T-helper 1 cell treated with Interleukin-12 subunit alpha and Interleukin-12 subunit beta and Interleukin-4 antibody, amounts not matched to agents 30 ng/mL and 1 ng/mL, for 36 hours (primary cell): Measurements from ENCODE around the gene C9orf153. TPM values are rescaled to one million over a fixed set of nuclear protein-coding genes. Genes with fewer than 3 reads are reported as not detected.
"Not testable (repeated sequence)": the region's sequence is repeated elsewhere in the genome, so short reads cannot be mapped to it uniquely, and the experiment has no call there.

Source experiments
- intact Hi-C: fragments of 100-400 bp; cut with micrococcal nuclease; formaldehyde crosslinking; loops from one replicate; pipeline ENCODE4 v1.15.1; 2024
- total RNA-seq: library from RNA; stranded (reverse); gene quantifications from 2 replicates; pipeline ENCODE4 v1.2.3, GENCODE V29; 2022

The C9orf153 gene
- total RNA-seq: 0.25 and 0.54 TPM in 2 replicates

DNA sequence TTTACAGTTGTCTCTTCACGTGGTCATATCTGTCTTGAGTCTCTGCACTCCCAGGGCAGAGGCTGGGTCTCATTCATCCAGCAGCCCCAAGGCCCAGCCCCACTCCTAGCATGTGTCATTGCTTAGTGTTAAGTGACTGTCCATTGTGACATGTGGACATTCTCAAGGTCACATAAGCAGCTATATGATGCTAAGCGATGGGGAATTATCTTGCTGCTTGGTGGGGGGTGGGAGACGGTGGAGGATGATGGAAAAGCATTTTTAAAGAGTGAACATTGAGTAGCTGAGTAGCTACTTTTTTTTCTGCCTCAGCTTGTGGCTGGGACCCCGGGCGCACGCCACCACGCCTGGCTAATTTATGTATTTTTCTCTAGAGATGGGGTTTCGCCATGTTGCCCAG is at the start of gene C9orf153:
Gene C9orf153, minus strand, starts transcription at position 101 of the 400 bp plus-strand sequence. CDS start 30,054 bp downstream, outside the sequence.
- intact Hi-C loops: no loop called here

DNA sequence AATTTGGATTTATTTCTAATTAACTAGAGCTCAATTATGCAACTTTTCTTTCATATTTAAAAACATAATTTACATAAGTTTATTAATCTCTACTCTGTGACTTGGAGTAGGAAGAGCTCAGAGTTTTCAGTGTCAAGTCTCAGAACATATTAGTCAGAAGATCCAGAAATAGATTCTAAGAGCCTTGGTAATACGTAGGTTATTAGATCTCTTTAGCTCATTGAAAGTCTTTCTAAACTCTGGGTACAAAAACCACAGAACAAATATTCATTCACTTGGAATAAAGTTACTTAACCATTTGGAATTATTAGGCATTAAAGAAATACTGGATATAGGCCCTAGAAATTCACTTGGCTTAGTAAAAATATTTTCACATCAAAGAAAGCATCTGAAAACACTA is 49.2 kb upstream of the C9orf153 start:
- intact Hi-C loops: no loop called here

DNA sequence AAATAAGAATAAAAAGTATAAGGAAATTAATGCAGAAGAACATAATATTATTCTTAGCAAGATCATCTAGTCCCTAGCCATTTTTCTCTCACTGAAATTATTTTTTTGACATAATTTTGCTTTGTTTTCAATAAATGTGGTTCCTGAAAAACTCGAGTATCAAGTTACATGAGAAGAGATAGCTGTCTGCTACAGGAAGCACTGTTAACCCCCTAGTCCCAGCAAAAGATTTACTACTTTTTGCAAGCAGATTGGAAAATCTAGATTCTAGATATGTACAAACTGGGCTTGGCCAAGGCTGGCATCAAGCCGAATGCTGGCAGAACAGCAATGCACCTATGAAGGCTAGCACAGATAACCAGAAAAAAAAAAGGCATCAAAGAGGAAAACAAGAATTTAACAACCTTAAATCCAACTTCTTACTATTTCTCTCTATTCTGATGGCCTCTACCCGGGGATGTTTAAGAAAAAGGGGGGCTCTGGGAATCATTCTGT is 44.8 kb upstream of the C9orf153 start:
- intact Hi-C loops: loop anchor here (2.0 kb wide), 1 partner anchor 15 kb away; no protein-coding TSS in a partner anchor

DNA sequence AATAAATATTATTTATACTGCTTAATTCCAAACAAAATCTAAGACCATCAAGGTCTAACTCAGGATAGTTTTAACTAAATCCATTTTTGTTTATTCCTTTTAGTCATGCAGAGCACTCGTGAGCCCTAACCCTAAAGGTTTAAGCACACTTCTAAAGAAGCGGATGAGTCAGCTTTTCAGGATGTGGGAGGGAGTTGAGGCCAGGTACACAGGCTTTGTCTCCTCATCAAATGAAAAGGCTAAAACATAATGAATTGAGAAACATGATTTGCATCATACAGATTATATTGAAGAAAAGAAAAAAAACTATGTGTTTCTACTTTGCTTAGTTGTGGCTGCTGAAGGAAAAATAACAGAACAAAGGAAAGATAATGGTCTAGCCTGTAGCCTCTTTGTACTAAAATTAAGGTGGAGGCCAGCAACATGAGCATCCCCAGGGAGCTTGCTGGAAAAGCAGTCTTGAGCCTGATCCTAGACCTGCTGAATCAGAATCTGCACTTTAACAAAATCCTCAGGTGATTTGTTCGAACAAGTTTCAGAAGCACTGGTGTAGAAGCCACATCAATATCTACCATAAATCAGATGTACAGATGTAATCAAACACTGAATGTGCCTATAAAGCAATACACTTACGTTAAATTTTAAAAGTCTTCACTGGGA is 44.0 kb upstream of the C9orf153 start:
- intact Hi-C loops: loop anchor here (1.0 kb wide), 3 partner anchors 21 to 49 kb away; partner anchors contain the start of gene ISCA1

DNA sequence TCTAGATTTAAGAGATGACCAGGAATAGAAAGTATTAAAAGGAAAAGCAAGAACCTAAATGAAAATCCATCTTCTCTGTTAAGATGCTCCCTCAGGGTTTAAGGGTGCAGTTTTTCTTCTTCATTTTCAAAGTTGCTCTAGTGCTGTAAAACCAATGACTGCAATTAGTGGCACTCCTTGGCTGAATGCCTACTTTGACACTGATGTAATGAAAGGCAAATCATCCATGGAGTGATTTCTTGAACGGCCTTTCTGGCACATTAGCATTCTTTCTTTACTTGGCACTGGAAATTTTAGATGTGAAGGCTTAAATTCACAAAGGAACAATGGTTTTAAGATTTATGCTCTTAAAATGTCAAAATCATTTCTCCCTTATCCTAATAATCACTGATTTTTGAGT is 42.2 kb upstream of the C9orf153 start:
- intact Hi-C loops: no loop called here

DNA sequence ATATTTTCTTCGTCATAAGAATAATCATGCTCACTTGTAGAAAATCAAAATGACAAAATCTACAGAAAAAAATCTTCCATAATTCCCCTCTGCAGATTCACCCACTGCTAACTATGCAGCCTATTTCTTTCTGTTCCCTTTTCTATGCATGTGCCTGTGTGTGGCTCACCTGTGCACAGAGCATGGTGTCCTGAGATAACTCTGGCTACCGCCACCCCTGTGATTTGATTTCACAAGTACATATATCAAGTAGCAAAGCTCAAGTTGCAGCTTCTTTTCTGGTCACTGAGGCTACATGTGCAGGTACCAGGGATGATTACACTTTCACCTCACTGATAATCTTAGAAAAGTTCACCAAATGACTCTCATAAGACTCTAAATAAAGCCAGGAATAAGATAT is 41.2 kb upstream of the C9orf153 start:
- intact Hi-C loops: no loop called here

DNA sequence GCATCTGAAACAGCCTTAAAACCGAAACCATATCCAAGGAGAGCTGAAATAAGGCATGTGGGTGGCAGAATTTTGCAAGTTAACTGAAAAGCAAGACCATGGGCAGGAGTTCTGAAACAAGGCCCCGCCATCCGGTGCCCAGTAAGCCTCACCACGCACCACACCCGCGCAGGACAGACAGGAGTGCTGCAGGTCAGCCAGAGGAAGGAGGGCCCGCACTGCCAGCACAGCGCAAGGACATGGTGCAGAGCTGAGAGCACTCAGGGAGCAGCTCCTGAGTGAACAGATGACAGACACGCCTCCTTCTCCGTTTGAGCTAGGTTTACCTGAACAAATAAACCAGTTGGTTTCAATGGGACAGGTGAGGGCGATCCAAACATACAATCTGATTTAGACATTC is 39.4 kb upstream of the C9orf153 start:
- intact Hi-C loops: no loop called here

DNA sequence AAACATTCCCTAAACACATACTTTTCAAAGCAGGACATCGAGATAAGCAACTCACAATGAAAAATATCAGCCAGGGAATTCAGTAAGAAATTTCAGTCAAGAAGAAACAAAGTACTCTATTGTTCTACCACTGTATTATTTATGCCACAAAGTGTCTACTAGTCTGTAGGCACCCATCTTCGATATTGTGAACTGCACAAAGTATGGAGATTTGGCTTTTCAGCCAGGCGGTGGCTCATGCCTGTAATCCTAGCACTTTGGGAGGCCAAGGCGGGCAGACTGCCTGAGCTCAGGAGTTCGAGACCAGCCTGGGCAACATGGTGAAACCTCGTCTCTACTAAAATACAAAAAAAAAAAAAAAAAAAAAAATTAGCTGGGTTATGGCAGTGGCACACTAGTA is 30.9 kb upstream of the C9orf153 start:
- intact Hi-C loops: not testable (repeated sequence)

DNA sequence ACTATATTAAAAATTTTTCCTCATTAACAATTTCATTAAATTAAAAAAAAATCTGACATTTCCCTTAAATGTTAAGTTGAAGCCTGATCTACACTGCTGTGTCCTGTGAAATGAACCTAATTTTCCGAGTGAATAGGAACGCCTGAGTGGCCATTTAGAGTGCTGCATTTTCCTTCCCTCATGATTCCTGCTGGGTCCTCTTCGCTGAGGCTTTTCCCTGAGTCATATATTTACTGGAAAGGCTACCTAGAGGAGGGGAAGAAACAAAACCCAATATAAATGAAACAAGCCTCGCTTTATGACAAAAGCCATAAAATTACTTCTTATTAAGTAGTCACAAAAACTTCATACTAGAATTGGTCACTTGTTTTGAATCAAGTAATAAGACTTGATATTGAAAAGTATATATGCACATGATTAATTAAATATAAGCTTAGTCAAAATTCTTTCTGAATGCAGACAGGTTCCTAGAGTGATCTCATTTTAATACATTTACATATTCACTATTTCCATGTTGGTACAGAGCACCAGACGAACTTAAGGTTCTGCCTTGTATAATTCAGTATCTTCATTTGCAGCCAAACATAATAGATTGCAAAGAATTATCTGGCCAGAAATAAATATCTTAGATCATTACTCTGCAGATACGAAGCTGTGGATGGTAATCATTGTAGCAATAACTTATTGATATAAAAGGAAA is 29.2 kb upstream of the C9orf153 start:
- intact Hi-C loops: no loop called here

DNA sequence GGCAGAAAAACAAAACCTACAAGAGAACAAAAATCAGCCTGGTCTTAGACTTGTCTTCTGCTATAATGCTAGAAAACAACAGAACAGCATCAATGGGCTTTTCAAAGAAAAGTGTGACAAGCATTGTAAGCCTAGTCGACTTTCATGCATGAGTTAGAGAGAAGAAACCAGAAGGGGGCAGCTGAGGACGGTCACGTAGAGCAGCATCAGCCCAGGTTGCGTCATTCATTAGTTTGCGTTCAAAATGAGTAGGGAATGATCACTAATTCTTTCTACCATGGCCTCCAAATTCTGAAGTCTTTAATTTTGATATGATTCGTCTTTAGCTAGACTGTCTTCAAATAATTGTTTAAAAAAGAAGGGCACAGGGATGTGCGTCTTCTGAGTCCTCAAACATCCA is 27.6 kb upstream of the C9orf153 start:
- intact Hi-C loops: no loop called here

DNA sequence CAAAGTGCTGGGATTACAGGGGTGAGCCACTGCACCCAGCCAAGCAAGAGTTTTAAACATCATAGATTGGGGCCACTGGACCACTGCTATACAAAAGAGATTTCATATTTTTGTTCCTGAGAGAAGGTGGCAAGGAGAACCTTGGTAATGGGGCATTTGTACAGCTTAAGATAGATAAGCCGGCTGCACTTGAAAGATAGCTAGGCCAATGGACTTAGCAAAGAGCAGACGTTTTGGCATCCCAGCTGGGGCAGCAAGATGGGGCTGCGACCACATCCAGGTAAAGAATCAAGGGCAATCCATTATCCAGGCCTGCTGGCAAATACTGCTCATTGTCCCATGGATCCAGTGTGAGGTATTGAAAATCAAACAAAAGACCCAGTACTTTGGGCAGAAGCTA is 26.8 kb upstream of the C9orf153 start:
- intact Hi-C loops: no loop called here

DNA sequence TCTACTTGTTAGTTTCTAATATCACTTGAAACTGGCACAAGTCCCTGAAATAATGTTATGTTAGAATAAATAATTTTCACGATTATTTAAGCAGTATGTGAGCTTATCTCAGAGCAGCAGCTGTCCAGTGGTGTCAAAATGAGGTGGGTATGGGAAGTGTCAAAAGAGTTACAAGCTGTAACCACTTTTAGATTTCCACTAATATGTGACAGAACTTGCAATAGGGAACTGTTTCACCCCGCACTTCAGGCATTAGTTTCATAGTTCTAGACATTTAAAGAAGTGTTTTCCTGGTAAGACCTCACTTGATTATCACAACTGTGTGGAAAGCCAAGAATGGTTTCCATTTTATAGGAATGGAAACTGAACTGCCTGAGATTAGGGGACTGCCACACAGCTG is 25.8 kb upstream of the C9orf153 start:
- intact Hi-C loops: no loop called here

DNA sequence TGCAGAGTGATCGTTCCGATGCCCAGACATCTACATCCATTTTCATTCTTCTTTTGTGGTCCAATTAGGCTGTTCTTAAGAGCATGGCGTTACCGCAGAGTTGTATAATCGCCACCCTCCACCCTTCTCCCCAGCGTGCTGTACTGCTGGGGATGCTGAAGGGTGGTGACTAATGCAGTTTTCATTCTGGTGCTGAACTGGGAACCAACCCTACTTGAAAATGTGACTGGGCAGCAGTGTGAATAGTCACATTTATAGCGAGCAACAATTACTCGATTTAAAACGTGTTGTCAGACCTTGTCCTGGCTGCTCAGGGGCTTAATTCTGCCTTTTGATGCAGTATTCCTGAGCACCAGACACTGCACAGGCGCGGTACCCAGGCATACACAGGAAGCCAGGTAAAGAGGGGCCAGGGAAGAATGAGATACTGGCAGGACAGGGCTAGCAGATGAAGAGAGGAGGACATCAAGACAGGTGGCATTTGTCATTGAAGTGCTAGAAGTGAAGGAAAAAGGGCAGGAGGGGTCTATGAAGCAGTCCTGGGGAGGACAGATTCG is 23.6 kb upstream of the C9orf153 start:
- intact Hi-C loops: loop anchor here (1.0 to 5.0 kb wide), 10 partner anchors 20 to 1991 kb away; partner anchors contain the start of genes GOLM1, NAA35 and TUT7

DNA sequence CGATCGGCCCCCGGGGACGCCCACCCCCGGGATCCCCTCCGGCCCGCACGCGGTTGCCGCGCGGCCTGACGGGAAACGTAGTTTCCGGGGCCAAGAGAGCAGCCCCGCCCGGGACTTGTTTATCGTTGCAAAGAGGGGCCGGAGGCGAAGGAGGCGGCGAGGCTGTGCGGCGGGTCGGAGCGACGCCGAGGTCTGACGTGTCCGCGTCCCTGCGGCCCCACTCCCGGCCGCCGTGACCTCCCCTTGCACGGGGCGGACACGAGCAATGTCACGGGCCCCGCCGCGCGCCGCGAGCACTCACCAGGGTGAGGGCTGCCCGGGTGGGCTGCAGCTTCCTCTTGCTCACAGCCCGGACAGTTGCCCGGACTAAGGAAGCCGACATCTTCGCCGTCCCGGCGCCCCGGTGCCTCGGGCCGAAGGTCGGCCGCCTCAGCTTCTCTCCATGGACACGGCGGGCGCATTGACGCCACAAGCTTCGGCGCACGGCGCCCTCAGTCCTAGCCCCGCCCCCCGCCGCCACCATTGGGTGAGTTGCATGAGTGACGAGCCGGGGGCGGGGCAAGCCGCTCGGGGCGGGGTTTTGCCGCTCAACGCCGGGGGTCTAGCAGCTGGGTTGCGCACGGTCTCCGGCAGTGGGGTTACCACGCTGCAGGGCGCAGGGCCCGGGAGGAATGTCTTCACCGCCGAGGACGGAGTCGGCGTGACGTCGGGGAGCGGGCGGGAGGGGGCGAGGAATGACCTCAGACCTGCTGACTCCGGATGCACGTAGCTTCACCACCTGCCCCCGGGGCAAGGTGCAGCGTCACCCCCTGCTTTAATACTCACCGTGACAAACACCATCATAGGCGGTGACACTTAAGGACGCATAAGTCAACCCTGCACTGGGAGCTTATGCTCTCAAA is 22.9 kb upstream of the C9orf153 start, which contains the start of gene ISCA1:
Gene ISCA1, minus strand, starts transcription at position 462 of the 902 bp plus-strand sequence. Its CDS starts 80 bp downstream, at position 382.
- intact Hi-C loops: loop anchor here (1.0 to 5.0 kb wide), 10 partner anchors 21 to 1990 kb away; partner anchors contain the start of genes GOLM1, NAA35 and TUT7

DNA sequence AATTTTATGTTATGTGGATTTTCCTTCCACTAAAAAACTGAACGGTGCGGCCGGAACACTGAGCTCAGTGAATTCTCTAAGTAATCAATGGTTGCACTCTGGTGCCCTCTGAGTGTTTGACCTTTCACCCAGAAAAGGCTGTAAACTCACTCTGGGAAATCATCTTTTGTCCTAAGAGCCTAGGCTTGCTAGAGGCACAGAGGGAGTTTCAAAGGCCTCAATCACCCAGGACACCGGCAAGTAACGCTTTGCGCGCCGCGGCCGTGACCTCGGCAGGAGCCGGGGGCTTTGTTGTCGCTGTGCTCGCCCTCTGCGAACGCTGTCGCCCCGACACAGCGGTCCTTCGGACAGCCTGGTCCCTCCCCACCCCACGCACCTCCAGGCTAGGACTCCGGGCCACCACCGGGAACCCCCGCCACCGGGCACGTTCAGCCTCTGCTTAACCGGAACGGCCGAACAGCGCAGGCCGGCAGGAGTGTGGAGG is 22.2 kb upstream of the C9orf153 start:
- intact Hi-C loops: loop anchor here (1.0 to 5.0 kb wide), 11 partner anchors 22 to 1989 kb away; partner anchors contain the start of genes GAS1, GOLM1, NAA35 and TUT7

DNA sequence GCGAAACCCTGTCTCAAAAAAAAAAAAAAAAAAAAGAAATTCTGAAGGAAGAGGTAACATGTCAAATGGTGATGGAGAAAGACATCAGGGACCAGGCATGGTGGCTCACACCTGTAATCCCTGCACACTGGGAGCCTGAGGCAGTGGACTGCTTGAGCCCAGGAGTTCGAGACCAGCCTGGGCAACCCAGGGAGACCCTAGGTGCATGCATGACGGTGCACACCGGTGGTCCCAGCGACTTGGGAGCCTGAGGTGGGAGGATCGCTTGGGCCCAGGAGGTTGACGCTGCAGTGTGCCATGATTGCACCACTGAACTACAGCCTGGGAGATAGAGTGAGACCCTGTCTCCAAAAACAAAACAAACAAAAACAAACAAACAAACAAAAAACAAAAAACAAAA is 21.1 kb upstream of the C9orf153 start:
- intact Hi-C loops: loop anchor here (5.0 kb wide), 3 partner anchors 463 to 1988 kb away; no protein-coding TSS in a partner anchor

DNA sequence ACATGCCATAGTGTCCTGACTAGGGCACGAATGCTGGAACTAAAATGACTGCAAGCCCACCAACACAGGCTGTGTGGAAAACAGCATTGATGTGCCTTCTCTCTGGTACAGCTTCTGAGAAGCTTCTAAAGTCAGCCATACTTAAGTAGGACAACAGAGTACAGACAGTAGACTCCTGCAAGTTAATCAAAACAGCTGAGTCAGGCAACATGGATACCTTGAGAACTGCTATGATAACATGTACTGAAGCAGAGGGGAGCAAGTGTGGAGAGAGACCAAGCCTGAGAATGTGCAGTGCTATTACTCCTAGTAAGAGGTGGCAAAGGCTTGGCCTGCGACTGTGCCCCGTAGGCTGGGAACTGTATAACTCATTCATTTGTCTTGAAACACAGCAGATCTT is 20.4 kb upstream of the C9orf153 start:
- intact Hi-C loops: loop anchor here (5.0 kb wide), 3 partner anchors 463 to 1988 kb away; no protein-coding TSS in a partner anchor

DNA sequence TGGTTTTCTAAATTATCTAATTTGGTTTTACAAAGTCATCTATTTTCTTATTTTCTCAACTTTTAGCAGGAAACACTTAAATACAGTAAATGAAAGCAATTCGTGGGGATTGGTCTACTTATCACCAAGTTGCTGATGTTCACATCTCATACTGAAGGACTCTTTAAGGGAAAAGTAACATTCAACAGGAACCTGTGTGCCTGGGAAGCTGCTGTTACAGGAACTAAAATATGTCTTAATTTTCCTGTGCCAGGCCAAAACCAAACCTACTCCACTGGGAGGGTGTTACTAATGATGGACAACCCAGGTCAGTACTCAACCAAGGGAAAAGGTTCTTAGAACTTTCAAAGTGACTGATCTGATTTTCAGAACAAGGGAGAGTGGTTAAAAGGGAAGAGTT is 17.6 kb upstream of the C9orf153 start:
- intact Hi-C loops: no loop called here

DNA sequence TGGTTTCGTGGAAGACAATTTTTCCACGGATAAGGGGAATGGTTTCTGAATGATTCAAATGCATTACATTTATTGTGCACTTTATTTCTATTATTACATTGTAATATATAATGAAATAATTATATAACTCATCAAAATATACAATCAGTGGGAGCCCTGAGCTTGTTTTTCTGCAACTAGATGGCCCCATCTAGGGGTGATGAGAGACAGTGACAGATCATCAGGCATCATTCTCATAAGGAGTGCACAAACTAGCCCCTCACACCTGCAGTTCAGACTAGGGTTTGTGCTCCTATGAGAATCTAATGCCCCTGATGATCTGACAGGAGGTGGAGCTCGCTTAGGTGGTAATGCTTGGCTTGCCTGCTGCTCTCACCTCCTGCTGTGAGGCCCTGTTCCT is 16.5 kb upstream of the C9orf153 start:
- intact Hi-C loops: no loop called here

DNA sequence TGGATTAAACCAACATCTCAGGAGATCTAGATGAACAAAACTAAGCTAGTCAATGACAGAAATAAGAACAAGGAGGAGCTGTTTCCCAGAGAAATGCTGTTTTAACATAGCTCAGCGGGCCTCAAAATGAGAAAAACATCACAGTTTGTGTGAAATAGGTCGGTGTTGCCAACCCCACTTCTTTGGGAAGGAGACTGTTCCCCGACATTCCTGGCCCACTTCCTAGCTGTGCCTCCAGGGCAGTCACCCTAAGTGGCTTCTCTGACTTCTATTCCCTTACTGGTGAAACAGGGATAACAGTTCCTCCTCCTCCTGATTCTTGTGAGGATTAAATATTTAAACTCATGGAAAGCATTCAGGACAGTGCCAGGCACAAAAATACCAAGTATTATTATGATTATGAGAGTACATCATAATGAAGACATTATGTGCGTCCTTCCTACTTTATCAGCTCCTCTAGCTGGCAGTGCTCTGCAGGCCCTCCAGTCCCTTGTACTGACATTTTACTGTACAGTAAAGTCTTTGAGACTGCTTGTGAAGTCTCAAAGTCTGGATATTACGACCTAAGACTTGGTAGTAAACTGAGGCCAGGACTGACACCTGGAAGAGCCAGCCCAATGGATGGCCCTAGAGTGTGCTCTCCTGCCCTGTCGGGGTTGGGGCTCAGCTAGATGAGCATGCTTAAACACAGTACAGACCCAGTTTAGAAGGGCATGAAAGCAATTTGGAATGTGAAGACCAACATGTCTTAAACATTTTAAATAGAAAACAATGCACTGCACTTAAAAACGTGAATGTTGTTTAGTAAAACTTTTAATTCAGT is 15.6 kb upstream of the C9orf153 start:
- intact Hi-C loops: no loop called here
